ENCODE results near the gene VTN.

VTN gene

DNA sequence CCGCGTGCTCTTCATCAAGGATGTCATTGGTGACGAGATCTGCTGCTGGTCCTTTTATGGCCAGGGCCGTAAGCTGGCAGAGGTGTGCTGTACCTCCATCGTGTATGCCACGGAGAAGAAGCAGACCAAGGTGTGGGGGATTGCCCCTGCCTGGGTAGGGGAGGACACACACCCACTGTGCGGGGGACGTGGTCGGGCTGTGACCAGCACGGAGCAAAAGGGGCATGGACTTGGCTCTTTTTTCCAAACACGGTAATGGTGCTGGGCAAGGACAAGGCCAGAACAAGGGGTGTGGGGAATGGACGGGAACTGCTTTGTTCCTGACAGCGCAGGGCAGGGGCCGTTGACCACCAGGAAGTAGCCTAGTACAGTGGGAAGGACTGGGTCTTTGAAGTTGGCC is 27.8 kb downstream of the VTN start:
- no peak for ATAC-seq
- TF ChIP-seq RARB (CRISPR knock-in tag; IDR thresholded peaks at IDR 0.05) (no peak), ZFP3 (CRISPR knock-in tag; IDR thresholded peaks at IDR 0.05) (no peak), BACH2 (CRISPR knock-in tag; IDR thresholded peaks at IDR 0.05; ENCODE audit: borderline replicate concordance) (no peak), OSR1 (CRISPR knock-in tag; IDR thresholded peaks at IDR 0.05) (no peak), TOX (CRISPR knock-in tag; IDR thresholded peaks at IDR 0.05; ENCODE audit: borderline replicate concordance) (no peak), GLIS3 (CRISPR knock-in tag; IDR thresholded peaks at IDR 0.05) (no peak), ZC3H10 (CRISPR knock-in tag; IDR thresholded peaks at IDR 0.05) (no peak), CSDC2 (CRISPR knock-in tag; IDR thresholded peaks at IDR 0.05) (no peak), SNAI2 (CRISPR knock-in tag; IDR thresholded peaks at IDR 0.05) (no peak), ZFP30 (CRISPR knock-in tag; IDR thresholded peaks at IDR 0.05) (no peak), TCF4 (CRISPR knock-in tag; IDR thresholded peaks at IDR 0.05; ENCODE audit: borderline replicate concordance) (no peak), ISL1 (CRISPR knock-in tag; IDR thresholded peaks at IDR 0.05) (no peak), PPARA (CRISPR knock-in tag; IDR thresholded peaks at IDR 0.05; ENCODE audit: borderline replicate concordance) (no peak)
- TF ChIP-seq, protein P1, sequence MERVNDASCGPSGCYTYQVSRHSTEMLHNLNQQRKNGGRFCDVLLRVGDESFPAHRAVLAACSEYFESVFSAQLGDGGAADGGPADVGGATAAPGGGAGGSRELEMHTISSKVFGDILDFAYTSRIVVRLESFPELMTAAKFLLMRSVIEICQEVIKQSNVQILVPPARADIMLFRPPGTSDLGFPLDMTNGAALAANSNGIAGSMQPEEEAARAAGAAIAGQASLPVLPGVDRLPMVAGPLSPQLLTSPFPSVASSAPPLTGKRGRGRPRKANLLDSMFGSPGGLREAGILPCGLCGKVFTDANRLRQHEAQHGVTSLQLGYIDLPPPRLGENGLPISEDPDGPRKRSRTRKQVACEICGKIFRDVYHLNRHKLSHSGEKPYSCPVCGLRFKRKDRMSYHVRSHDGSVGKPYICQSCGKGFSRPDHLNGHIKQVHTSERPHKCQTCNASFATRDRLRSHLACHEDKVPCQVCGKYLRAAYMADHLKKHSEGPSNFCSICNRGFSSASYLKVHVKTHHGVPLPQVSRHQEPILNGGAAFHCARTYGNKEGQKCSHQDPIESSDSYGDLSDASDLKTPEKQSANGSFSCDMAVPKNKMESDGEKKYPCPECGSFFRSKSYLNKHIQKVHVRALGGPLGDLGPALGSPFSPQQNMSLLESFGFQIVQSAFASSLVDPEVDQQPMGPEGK (CRISPR knock-in tag; IDR thresholded peaks at IDR 0.05; ENCODE audit: borderline replicate concordance): no peak
- TF ChIP-seq, protein P2, sequence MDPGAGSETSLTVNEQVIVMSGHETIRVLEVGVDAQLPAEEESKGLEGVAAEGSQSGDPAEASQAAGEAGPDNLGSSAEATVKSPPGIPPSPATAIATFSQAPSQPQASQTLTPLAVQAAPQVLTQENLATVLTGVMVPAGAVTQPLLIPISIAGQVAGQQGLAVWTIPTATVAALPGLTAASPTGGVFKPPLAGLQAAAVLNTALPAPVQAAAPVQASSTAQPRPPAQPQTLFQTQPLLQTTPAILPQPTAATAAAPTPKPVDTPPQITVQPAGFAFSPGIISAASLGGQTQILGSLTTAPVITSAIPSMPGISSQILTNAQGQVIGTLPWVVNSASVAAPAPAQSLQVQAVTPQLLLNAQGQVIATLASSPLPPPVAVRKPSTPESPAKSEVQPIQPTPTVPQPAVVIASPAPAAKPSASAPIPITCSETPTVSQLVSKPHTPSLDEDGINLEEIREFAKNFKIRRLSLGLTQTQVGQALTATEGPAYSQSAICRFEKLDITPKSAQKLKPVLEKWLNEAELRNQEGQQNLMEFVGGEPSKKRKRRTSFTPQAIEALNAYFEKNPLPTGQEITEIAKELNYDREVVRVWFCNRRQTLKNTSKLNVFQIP (CRISPR knock-in tag; IDR thresholded peaks at IDR 0.05; ENCODE audit: borderline replicate concordance, low read depth): no peak
- TF ChIP-seq, protein P3, sequence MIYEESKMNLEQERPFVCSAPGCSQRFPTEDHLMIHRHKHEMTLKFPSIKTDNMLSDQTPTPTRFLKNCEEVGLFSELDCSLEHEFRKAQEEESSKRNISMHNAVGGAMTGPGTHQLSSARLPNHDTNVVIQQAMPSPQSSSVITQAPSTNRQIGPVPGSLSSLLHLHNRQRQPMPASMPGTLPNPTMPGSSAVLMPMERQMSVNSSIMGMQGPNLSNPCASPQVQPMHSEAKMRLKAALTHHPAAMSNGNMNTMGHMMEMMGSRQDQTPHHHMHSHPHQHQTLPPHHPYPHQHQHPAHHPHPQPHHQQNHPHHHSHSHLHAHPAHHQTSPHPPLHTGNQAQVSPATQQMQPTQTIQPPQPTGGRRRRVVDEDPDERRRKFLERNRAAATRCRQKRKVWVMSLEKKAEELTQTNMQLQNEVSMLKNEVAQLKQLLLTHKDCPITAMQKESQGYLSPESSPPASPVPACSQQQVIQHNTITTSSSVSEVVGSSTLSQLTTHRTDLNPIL (CRISPR knock-in tag; IDR thresholded peaks at IDR 0.05; ENCODE audit: low read depth): no peak
- TF ChIP-seq, protein P4, sequence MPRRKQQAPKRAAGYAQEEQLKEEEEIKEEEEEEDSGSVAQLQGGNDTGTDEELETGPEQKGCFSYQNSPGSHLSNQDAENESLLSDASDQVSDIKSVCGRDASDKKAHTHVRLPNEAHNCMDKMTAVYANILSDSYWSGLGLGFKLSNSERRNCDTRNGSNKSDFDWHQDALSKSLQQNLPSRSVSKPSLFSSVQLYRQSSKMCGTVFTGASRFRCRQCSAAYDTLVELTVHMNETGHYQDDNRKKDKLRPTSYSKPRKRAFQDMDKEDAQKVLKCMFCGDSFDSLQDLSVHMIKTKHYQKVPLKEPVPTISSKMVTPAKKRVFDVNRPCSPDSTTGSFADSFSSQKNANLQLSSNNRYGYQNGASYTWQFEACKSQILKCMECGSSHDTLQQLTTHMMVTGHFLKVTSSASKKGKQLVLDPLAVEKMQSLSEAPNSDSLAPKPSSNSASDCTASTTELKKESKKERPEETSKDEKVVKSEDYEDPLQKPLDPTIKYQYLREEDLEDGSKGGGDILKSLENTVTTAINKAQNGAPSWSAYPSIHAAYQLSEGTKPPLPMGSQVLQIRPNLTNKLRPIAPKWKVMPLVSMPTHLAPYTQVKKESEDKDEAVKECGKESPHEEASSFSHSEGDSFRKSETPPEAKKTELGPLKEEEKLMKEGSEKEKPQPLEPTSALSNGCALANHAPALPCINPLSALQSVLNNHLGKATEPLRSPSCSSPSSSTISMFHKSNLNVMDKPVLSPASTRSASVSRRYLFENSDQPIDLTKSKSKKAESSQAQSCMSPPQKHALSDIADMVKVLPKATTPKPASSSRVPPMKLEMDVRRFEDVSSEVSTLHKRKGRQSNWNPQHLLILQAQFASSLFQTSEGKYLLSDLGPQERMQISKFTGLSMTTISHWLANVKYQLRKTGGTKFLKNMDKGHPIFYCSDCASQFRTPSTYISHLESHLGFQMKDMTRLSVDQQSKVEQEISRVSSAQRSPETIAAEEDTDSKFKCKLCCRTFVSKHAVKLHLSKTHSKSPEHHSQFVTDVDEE (CRISPR knock-in tag; IDR thresholded peaks at IDR 0.05): no peak

DNA sequence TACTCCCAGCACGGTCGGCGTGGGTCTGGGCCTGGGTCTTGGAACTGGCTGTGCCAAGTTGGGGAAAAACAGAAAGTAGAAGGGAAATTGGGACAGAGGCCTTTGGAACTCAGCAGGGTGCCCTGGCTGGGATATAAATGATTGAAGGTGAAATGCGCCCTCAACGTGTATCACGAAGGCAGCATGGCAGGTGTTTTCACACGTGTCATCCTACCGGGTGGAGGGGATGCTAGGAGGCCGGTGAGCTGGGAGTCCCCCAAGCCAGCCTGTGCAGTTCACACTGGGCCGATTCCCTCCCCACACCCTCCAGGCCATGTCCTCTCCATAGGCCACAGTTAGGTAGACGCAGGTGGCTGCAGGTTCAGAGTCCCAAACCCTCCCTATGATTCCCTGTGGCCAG is 28.6 kb downstream of the VTN start:
- no peak for ATAC-seq
- TF ChIP-seq ZFP30 (CRISPR knock-in tag; IDR thresholded peaks at IDR 0.05): no peak
- no peak for TF ChIP-seq ZFP3 (CRISPR knock-in tag; IDR thresholded peaks at IDR 0.05)
- TF ChIP-seq ZNF565 (CRISPR knock-in tag; conservative IDR thresholded peaks at IDR 0.05; ENCODE audit: low read depth): no peak
- no peak for TF ChIP-seq TOX (CRISPR knock-in tag; IDR thresholded peaks at IDR 0.05; ENCODE audit: borderline replicate concordance)
- TF ChIP-seq PPARA (CRISPR knock-in tag; IDR thresholded peaks at IDR 0.05; ENCODE audit: borderline replicate concordance): no peak
- TF ChIP-seq ESRRG (CRISPR knock-in tag; IDR thresholded peaks at IDR 0.05): no peak
- no peak for TF ChIP-seq CSRNP3 (CRISPR knock-in tag; IDR thresholded peaks at IDR 0.05)
- no peak for TF ChIP-seq RARB (CRISPR knock-in tag; IDR thresholded peaks at IDR 0.05)
- no peak for TF ChIP-seq ISL1 (CRISPR knock-in tag; IDR thresholded peaks at IDR 0.05)
- TF ChIP-seq, protein P3 (CRISPR knock-in tag; IDR thresholded peaks at IDR 0.05; ENCODE audit: low read depth): no peak
- TF ChIP-seq BACH2 (CRISPR knock-in tag; IDR thresholded peaks at IDR 0.05; ENCODE audit: borderline replicate concordance): no peak
- no peak for TF ChIP-seq ZNF70 (CRISPR knock-in tag; IDR thresholded peaks at IDR 0.05)
- TF ChIP-seq TCF4 (CRISPR knock-in tag; IDR thresholded peaks at IDR 0.05; ENCODE audit: borderline replicate concordance): no peak
- no peak for TF ChIP-seq SNAI2 (CRISPR knock-in tag; IDR thresholded peaks at IDR 0.05)
- TF ChIP-seq, protein P1 (CRISPR knock-in tag; IDR thresholded peaks at IDR 0.05; ENCODE audit: borderline replicate concordance): no peak
- no peak for TF ChIP-seq ZC3H10 (CRISPR knock-in tag; IDR thresholded peaks at IDR 0.05)

Data from SK-N-SH treated with all-trans-retinoic acid at 6 μM for 48 hours (cell line).